Regular cardiac myocyte (primary cell): ENCODE data around the gene PIAS3. TPM values are rescaled to one million over a fixed set of nuclear protein-coding genes. Genes with fewer than 3 reads are reported as not detected.

Experiments used
- total RNA-seq: library from RNA; depleted of rRNA; stranded (reverse); fragments of >200 nt; gene quantifications from 2 replicates; pipeline ENCODE4 v1.2.3, GENCODE V29; 2014

PIAS3 gene
- 4.8 and 7.1 TPM in 2 replicates for total RNA-seq

DNA sequence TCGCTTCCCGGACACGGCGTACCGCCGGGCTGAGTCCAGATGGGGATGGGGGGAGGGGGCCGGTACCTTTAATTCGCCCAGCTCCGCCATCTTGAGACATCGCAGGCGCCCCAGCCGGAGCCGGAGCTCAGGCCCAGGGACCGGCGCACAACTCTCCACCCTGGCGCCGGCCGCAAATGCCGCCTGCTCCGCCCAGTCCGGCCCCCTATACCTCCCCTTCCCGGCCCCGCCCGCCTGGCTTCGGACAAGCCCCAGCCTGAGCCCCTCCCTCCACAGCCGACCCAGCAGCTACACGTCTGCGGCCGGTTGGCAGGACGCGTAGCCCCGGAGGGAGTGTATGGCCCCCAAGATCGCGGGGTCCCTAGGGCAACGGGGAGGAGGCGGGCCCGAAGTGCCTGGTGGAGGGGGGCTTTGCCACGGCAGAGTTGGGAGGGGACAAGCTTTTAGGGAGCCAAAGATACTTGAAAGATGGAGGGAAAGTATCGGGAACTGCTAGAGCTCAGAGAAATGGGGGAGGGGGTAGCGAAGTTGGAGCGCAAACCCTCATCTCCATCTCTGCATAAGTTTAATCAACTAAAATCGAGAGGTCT, at the start of gene PIAS3:
PIAS3 (minus strand) TSS at position 181 of the 590 bp plus-strand sequence; CDS start at position 90, 91 bp downstream.

DNA sequence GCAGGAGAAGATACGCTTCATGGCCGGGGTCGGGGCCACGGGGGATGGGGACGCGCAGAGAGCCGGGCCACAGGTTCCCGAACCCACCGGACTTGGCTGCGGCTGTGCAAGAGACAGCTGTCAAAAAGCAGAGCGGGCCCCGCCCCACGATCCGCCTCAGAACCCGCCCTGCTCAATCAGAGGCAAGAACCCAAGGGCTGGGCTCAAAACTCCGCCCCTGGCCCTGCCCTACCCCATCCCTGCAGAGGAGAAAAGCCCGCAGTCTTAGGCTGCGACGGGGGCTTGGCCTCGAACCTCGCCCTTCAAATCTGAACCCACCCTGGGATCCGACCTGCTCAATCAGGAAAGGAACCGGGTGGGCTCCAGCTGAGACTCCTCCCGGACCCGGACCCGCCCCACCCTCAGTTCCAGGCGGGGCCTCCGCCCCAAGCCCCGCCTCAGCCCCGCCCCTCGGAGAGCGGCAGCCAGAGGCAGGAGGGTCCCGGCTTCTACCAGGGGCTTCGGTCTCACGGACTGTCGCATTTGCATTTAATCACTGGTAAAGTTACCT, 26.9 kb upstream of the PIAS3 start, which contains the start of gene ANKRD35:
ANKRD35 (minus strand) TSS at position 129 of the 550 bp plus-strand sequence; CDS start at position 21, 108 bp downstream.

DNA sequence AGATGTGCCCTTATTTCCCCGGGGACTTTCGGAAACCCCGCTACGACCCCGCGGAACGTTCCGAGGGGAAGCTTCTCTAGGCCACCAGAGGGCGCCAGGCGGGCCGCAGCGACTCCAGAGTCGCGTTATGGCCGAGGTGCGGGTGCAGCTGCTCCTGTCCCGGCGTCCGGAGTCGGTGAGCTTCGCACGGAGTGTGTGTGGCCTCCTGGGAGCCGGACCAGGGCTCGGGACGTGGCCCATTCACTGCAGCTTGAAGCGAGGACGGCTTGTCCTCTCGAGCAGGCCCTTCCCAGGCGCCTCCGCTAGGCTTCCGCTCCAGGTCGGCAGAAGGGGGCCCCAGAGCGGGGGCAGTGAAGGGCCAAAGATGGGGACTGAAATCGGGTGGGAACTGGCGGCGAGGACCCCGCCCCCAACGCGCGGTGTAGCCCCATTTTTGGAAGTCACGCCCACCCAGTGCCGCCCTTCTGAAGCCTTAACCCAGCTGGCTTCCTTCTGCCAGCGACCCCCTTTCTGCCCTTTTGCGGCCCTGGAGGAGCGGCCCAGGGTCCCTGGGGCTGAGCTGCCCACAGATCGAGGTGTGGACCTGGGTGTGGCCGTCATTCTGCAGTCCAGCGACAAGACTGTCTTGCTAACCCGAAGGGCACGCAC, 13.2 kb downstream of the PIAS3 start, which contains the start of gene NUDT17:
NUDT17 (plus strand) TSS at position 117 of the 648 bp plus-strand sequence; CDS start at position 128, 11 bp downstream.

DNA sequence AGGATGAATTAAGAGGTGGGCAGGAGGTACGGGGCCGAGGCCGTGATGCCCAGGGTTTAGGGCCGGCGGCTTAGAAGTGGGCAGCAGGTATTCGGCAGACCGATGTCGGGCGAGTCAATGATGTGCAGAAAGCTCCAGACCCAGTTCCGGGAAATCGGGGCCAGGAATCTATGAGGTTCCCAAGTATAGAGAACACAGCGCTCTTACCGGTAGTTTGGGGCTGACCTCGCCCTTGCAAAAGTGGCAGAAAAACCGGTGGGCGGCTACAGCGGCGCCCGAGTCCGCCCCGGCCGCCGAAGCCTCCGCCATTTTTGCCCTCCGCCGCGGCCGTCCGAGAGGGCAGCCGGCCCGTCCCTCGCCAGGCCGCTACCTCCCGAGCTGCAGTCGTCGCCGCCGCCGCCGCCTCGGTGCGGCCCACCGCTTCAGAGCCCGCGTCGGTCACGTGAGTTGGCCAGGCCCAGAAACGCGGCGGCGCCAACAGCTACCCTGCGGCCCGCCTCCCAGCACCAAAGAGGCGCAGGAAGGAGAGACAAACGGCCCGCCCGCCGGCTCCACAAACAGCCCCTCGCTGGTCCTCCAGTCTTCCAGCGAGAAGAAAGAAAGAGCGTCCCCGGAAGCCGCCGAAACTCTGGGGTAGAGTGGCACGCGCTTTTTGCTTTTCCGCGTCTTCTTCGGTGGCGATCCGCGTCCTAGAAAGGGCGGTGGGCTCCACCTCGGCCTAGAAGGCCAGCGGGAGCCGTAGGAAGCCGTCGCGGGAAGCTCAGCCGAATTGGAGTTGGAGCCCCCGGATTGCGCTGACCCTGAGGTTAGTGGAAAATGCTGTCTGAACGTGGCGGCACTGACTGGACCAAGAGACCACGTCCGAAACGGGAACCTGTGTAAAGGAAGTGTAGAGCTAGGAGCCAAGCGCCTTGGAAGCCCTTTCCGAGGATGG, 35.0 kb downstream of the PIAS3 start, which contains the start of the genes POLR3C and RNF115:
POLR3C (plus strand) TSS at position 636 of the 934 bp plus-strand sequence. CDS start 1,577 bp downstream, outside the sequence.
RNF115 (minus strand) TSS at position 531 of the 934 bp plus-strand sequence; CDS start at position 309, 222 bp downstream.

Other genes with a start within 250 kb of the PIAS3 start
- 0.38 and 0.56 TPM in 2 replicates for gene PDZK1, start 151.7 kb downstream of the PIAS3 start, total RNA-seq
- 0.28 TPM in 1 of 2 replicates, not detected in the other for gene CD160, start 139.6 kb downstream of the PIAS3 start, total RNA-seq
- 9.6 and 10.1 TPM in 2 replicates for gene RNF115, start 35.0 kb downstream of the PIAS3 start, total RNA-seq
- gene POLR3C, start 34.9 kb downstream of the PIAS3 start, total RNA-seq = 29.3 and 30.3 TPM in 2 replicates
- gene NUDT17, start 13.5 kb downstream of the PIAS3 start, total RNA-seq = 2.5 and 4.8 TPM in 2 replicates
- gene ANKRD35, start 26.8 kb upstream of the PIAS3 start, total RNA-seq = 0.85 and 0.96 TPM in 2 replicates
- 3.4 and 5.8 TPM in 2 replicates for gene ITGA10, start 51.0 kb upstream of the PIAS3 start, total RNA-seq
- gene PEX11B, start 59.6 kb upstream of the PIAS3 start, total RNA-seq = 19.9 and 23.7 TPM in 2 replicates
- gene RBM8A, start 68.4 kb upstream of the PIAS3 start, total RNA-seq = 80.6 and 212 TPM in 2 replicates
- 15.2 and 23.8 TPM in 2 replicates for gene LIX1L, start 98.9 kb upstream of the PIAS3 start, total RNA-seq
- 0.28 and 0.38 TPM in 2 replicates for gene ANKRD34A, start 105.5 kb upstream of the PIAS3 start, total RNA-seq
- gene POLR3GL, start 105.6 kb upstream of the PIAS3 start, total RNA-seq = 12.4 and 19.2 TPM in 2 replicates
- 101 and 115 TPM in 2 replicates for gene TXNIP, start 137.5 kb upstream of the PIAS3 start, total RNA-seq
- gene HJV, start 162.7 kb upstream of the PIAS3 start, total RNA-seq = not detected in 2 replicates